ENCODE measurements around the gene TPD52L1. TPM values are rescaled to one million over a fixed set of nuclear protein-coding genes. Genes with fewer than 3 reads are reported as not detected.

TPD52L1 gene
- total and polyA plus RNA-seq, 10 of the 15 experiments (the other 5 are each of a cell fraction or from before 2014, with no cell fraction given) = 0.03 to 2.6 (median 0.16) TPM; not detected in 3

GRCh38 chr6:125270380-125270779, 116.8 kb downstream of the TPD52L1 start (continued):
- TF ChIP-seq ZBTB40 (IDR thresholded peaks at IDR 0.05; ENCODE audit: borderline replicate concordance) (no peak), KAT2A (conservative IDR thresholded peaks at IDR 0.05; ENCODE audit: control insufficient read depth, low read depth, low read length) (no peak), PRDM15 (CRISPR knock-in tag; IDR thresholded peaks at IDR 0.05) (no peak), NFXL1 (IDR thresholded peaks at IDR 0.05; ENCODE audit: borderline replicate concordance) (no peak), NR2C2 (IDR thresholded peaks at IDR 0.05; ENCODE audit: borderline replicate concordance, control insufficient read depth, insufficient read length, low read depth) (no peak), EGR1 (IDR thresholded peaks at IDR 0.05; ENCODE audit: borderline replicate concordance in 1 of 2, low read depth in 2 of 2, low read length in 2 of 2) (no peak), SUPT20H (IDR thresholded peaks at IDR 0.05; ENCODE audit: borderline replicate concordance, control insufficient read depth, low read depth, low read length) (no peak)

Data from GM12878 (cell line).